Measurements from ENCODE around the gene CBLB. TPM values are rescaled to one million over a fixed set of nuclear protein-coding genes. Genes with fewer than 3 reads are reported as not detected.

The CBLB gene
- polyA plus RNA-seq, 4 donors: 8.8 to 29.8 (median 12.9) TPM

DNA sequence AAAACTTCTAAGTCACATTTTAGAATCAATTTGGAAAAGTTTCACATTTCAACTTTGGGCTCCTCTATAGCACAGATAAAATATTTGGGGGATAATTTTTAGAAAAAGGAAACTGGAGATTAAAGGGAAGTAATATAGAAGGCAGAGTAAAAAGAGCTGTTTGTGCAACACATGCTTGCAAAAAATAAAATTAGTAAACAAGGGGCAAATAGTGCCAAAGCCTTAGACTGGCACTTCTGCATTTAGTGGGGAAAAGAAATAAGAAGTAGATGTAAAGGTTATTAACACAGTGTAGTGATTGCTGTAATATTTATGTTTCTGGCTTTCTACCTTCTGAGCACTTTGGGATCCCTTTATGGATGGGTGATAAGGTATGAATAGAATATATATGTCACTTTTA is 246.6 kb downstream of the CBLB start:
- FAIRE-seq (no peak), DNase-seq (no peak)
- Histone ChIP-seq H3K36me3 (ENCODE audit: control insufficient read depth in 3 of 3, insufficient read depth in 2 of 3, low read depth in 1 of 3, low read length in 3 of 3) (no peaks in the 10 kb centered on the region), H3K27me3 (ENCODE audit: control insufficient read depth in 3 of 3, insufficient read depth in 3 of 3, low read length in 3 of 3) (no peaks in the 10 kb centered on the region), H3K4me3 (ENCODE audit: low read depth in 1 of 3, low read length in 3 of 3) (no peak overlapping the region), H3K27ac (ENCODE audit: low read depth in 1 of 3, low read length in 2 of 3) (no peak overlapping the region), H3K9me3 (ENCODE audit: control insufficient read depth in 2 of 2, insufficient read depth in 1 of 2, low read depth in 1 of 2, low read length in 1 of 2) (no peaks in the 10 kb centered on the region), H3K4me1 (ENCODE audit: control insufficient read depth in 3 of 3, insufficient read depth in 2 of 3, low read depth in 1 of 3, low read length in 2 of 3) (no peaks in the 10 kb centered on the region)

DNA sequence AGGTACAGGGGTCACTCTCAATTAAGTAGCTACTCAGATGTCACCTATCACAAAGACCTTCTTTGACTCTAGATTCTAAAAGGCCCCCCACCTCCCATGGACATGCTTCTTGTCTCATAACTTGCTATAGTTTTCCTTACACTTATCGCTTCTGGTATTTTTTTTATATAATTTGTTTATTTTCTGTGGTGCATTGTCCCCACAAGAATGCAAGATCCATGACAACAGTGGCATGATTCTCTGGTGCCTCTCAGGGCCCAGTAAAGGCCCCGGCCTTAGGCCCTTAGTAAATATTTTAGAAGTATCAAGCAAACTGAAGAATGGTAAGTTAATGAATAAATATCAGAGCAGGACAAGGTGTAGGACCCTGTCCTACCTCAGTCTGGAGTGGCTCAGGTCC is 248.6 kb downstream of the CBLB start:
- no peaks in the 10 kb centered on the region for H3K36me3 ChIP-seq (ENCODE audit: control insufficient read depth in 3 of 3, insufficient read depth in 2 of 3, low read depth in 1 of 3, low read length in 3 of 3)
- H3K27me3 ChIP-seq (ENCODE audit: control insufficient read depth in 3 of 3, insufficient read depth in 3 of 3, low read length in 3 of 3): no peaks in the 10 kb centered on the region
- no peak for FAIRE-seq
- WGBS, 3 donors: 74 to 85% (median 83%) methylated on average over 2 of the region's 2 CpGs
- no peaks in the 10 kb centered on the region for H3K9me3 ChIP-seq (ENCODE audit: control insufficient read depth in 2 of 2, insufficient read depth in 1 of 2, low read depth in 1 of 2, low read length in 1 of 2)
- no peak overlapping the region for H3K27ac ChIP-seq (ENCODE audit: low read depth in 1 of 3, low read length in 2 of 3)
- no peaks in the 10 kb centered on the region for H3K4me1 ChIP-seq (ENCODE audit: control insufficient read depth in 3 of 3, insufficient read depth in 2 of 3, low read depth in 1 of 3, low read length in 2 of 3)
- DNase-seq: no peak
- H3K4me3 ChIP-seq (ENCODE audit: low read depth in 1 of 3, low read length in 3 of 3): no peak overlapping the region

DNA sequence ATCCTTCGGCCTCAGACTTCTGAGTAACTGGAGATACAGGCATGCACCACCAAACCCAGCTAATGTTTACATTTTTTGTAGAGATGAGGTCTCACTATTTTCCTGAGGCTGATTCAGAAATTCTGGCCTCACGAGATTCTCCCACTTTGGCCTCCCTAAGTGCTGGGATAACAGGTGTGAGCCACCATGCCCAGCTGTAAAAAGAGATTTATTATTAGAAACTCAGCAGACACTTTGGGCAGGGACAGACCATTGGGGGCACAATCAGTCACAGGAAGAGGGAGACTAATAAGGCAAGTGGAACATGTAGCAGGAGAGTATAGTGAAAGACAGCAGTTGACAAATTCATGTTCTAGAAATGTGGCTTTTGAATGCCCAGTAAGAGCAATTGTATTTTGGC is 249.2 kb downstream of the CBLB start:
- Histone ChIP-seq H3K9me3 (ENCODE audit: control insufficient read depth in 2 of 2, insufficient read depth in 1 of 2, low read depth in 1 of 2, low read length in 1 of 2) (no peaks in the 10 kb centered on the region), H3K27me3 (ENCODE audit: control insufficient read depth in 3 of 3, insufficient read depth in 3 of 3, low read length in 3 of 3) (no peaks in the 10 kb centered on the region), H3K4me3 (ENCODE audit: low read depth in 1 of 3, low read length in 3 of 3) (no peak overlapping the region), H3K36me3 (ENCODE audit: control insufficient read depth in 3 of 3, insufficient read depth in 2 of 3, low read depth in 1 of 3, low read length in 3 of 3) (no peaks in the 10 kb centered on the region), H3K27ac (ENCODE audit: low read depth in 1 of 3, low read length in 2 of 3) (no peak overlapping the region), H3K4me1 (ENCODE audit: control insufficient read depth in 3 of 3, insufficient read depth in 2 of 3, low read depth in 1 of 3, low read length in 2 of 3) (no peaks in the 10 kb centered on the region)
- FAIRE-seq: no peak
- no peak for DNase-seq
- WGBS, 3 donors: 92 to 96% (median 94%) methylated on average over 2 of the region's 2 CpGs

DNA sequence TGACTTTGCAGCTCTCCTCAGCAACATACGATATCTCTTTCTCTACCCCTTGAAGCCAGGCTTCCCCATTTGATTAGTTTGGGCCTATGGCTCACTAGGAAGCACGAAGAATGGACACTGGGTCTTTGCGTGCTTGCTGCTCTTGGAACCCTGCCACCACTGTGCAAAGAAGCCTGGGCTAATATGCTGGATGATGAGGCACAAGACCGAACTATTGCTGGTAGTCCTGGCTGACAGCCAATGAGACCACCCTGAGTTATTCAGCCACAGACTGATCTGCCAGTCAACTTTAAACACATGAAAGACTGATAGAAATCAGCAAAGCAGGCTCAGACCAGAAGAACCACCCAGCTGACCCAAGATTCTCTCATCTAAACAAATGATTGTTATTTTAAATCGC is 250.3 kb downstream of the CBLB start:
- Histone ChIP-seq H3K27ac (ENCODE audit: low read depth in 1 of 3, low read length in 2 of 3) (no peak overlapping the region), H3K9me3 (ENCODE audit: control insufficient read depth in 2 of 2, insufficient read depth in 1 of 2, low read depth in 1 of 2, low read length in 1 of 2) (no peaks in the 10 kb centered on the region), H3K36me3 (ENCODE audit: control insufficient read depth in 3 of 3, insufficient read depth in 2 of 3, low read depth in 1 of 3, low read length in 3 of 3) (no peaks in the 10 kb centered on the region), H3K4me1 (ENCODE audit: control insufficient read depth in 3 of 3, insufficient read depth in 2 of 3, low read depth in 1 of 3, low read length in 2 of 3) (no peaks in the 10 kb centered on the region), H3K4me3 (ENCODE audit: low read depth in 1 of 3, low read length in 3 of 3) (no peak overlapping the region), H3K27me3 (ENCODE audit: control insufficient read depth in 3 of 3, insufficient read depth in 3 of 3, low read length in 3 of 3) (no peaks in the 10 kb centered on the region)
- FAIRE-seq (no peak), DNase-seq (no peak)
- 80 to 91% (median 90%) methylated on average over 5 of the region's 5 CpGs for WGBS, 3 donors

DNA sequence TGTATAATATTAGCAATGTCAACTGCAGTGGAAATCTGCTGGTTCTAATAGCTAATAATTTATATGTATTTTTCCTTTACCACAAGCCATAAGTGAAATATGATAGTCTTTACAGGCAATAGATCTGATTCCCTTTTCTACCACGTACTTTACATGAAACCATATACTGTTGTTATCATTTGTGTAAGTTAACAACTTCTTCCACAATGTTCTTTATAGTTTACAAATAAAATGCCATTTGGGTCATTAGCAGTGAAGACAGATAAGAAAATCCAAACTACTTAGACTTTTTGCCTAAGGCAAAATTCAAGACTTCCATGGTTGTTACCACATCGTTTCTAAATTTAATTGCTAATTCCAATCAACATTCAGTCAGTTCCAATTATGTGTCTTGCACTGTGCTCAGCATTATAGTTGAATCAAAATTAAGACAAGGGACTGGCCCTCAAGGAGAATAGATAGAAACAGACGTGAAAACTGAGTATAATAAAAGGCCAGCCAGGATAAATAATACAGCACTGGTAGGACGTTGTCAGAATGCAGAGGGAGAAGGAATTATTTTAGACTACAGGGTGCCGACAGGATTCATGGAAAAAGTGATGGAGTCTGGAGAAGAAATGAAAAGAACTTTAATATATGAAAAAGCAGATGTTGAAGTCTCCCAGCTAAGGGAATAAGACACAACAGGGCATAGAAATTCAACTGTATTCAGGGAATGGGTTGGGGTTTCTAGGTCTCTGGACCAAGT is 252.3 kb downstream of the CBLB start:
- H3K4me1 ChIP-seq (ENCODE audit: control insufficient read depth in 3 of 3, insufficient read depth in 2 of 3, low read depth in 1 of 3, low read length in 2 of 3): no peaks in the 10 kb centered on the region
- H3K4me3 ChIP-seq (ENCODE audit: low read depth in 1 of 3, low read length in 3 of 3): no peak overlapping the region
- 73 to 82% (median 82%) methylated on average over 5 of the region's 5 CpGs for WGBS, 3 donors
- H3K9me3 ChIP-seq (ENCODE audit: control insufficient read depth in 2 of 2, insufficient read depth in 1 of 2, low read depth in 1 of 2, low read length in 1 of 2): no peaks in the 10 kb centered on the region
- H3K27ac ChIP-seq (ENCODE audit: low read depth in 1 of 3, low read length in 2 of 3): no peak overlapping the region
- H3K36me3 ChIP-seq (ENCODE audit: control insufficient read depth in 3 of 3, insufficient read depth in 2 of 3, low read depth in 1 of 3, low read length in 3 of 3): no peaks in the 10 kb centered on the region
- H3K27me3 ChIP-seq (ENCODE audit: control insufficient read depth in 3 of 3, insufficient read depth in 3 of 3, low read length in 3 of 3): no peaks in the 10 kb centered on the region
- no peak for DNase-seq
- FAIRE-seq: no peak

DNA sequence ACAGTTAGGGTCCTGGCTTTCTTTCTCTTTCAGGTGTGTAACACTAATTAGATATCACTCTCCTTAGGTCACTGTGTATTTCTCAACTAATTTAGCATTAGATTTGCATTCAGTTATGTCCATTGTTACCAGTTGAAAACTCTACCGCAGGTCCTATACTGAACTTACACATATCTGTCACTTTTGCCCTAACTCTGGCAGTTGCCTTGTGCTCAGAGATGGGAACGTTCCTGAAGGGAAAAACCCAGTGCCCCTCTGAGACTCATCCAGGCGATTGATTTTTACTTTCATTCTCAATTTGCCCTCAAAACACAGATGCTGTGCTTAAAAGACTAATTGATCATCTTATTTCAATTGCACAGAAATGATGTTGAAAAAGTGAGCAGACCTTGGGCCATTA is 253.0 kb downstream of the CBLB start:
- FAIRE-seq (no peak), DNase-seq (no peak)
- WGBS, 3 donors: 86 to 94% (median 90%) methylated on average over 3 of the region's 3 CpGs
- no peaks in the 10 kb centered on the region for H3K9me3 ChIP-seq (ENCODE audit: control insufficient read depth in 2 of 2, insufficient read depth in 1 of 2, low read depth in 1 of 2, low read length in 1 of 2)
- no peak overlapping the region for H3K27ac ChIP-seq (ENCODE audit: low read depth in 1 of 3, low read length in 2 of 3)
- no peaks in the 10 kb centered on the region for H3K36me3 ChIP-seq (ENCODE audit: control insufficient read depth in 3 of 3, insufficient read depth in 2 of 3, low read depth in 1 of 3, low read length in 3 of 3)
- H3K4me3 ChIP-seq (ENCODE audit: low read depth in 1 of 3, low read length in 3 of 3): no peak overlapping the region
- no peaks in the 10 kb centered on the region for H3K27me3 ChIP-seq (ENCODE audit: control insufficient read depth in 3 of 3, insufficient read depth in 3 of 3, low read length in 3 of 3)
- H3K4me1 ChIP-seq (ENCODE audit: control insufficient read depth in 3 of 3, insufficient read depth in 2 of 3, low read depth in 1 of 3, low read length in 2 of 3): no peaks in the 10 kb centered on the region

DNA sequence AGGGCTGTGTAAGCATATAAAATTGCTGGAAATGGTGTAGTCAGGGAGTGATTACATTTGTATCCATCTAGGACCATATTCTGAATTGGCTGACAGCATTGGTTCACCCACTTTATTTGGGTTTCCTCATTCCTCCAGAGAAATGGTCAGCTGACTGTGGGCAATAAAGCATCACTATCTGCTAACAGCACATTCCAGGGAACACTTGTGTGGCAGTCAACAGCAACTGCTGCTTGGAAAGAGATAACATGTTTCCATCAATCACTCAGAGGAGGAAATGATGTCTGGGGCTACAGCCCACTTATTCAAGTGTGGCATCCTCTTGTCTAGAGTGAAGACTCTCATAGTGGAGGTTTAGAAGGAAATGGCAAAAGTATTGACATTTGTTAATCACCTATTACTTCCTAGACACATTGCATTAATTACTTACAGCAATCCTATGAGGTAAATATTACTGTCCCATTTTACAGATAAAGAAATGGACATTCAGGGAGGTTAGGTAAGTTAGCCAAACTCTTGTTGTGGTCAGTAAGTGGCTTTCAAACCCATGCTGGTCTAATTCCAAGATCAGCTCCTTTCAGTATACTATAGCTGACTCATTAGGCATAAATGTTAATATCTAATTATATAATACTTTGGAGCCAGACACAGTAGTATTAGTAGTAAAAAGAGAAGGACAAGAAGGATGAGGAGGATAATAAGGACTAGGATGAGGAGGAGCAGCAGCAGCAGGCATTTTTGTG is 254.4 kb downstream of the CBLB start:
- no peak overlapping the region for H3K4me3 ChIP-seq (ENCODE audit: low read depth in 1 of 3, low read length in 3 of 3)
- FAIRE-seq: no peak
- H3K36me3 ChIP-seq (ENCODE audit: control insufficient read depth in 3 of 3, insufficient read depth in 2 of 3, low read depth in 1 of 3, low read length in 3 of 3): no peaks in the 10 kb centered on the region
- H3K27ac ChIP-seq (ENCODE audit: low read depth in 1 of 3, low read length in 2 of 3): no peak overlapping the region
- no peaks in the 10 kb centered on the region for H3K4me1 ChIP-seq (ENCODE audit: control insufficient read depth in 3 of 3, insufficient read depth in 2 of 3, low read depth in 1 of 3, low read length in 2 of 3)
- no peaks in the 10 kb centered on the region for H3K9me3 ChIP-seq (ENCODE audit: control insufficient read depth in 2 of 2, insufficient read depth in 1 of 2, low read depth in 1 of 2, low read length in 1 of 2)
- DNase-seq: peak; percentile 8 to 35
- H3K27me3 ChIP-seq (ENCODE audit: control insufficient read depth in 3 of 3, insufficient read depth in 3 of 3, low read length in 3 of 3): no peaks in the 10 kb centered on the region

DNA sequence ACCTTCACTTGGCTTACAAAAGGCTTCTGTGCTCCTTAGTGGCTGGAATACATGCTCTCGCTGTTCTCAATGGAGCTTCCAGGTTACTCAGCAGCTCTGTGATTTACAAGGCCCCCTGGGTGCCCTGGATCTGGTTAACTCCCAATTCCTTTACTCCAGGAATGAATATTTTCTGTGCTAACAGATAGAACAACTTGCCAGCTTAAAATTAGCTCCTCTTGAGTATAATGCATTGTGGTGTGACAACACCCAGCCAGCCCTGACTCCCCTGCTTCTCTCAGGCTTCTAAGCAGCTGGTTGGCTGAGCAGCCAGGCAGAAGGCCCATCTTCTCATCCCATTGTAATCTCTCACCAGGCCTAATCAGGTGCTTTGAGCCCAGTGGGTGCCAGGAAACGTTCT is 255.7 kb downstream of the CBLB start:
- FAIRE-seq (no peak), DNase-seq (no peak)
- WGBS, 3 donors: 74 to 86% (median 83%) methylated on average over 2 of the region's 2 CpGs
- Histone ChIP-seq H3K4me1 (ENCODE audit: control insufficient read depth in 3 of 3, insufficient read depth in 2 of 3, low read depth in 1 of 3, low read length in 2 of 3) (no peaks in the 10 kb centered on the region), H3K36me3 (ENCODE audit: control insufficient read depth in 3 of 3, insufficient read depth in 2 of 3, low read depth in 1 of 3, low read length in 3 of 3) (no peaks in the 10 kb centered on the region), H3K27me3 (ENCODE audit: control insufficient read depth in 3 of 3, insufficient read depth in 3 of 3, low read length in 3 of 3) (no peaks in the 10 kb centered on the region), H3K4me3 (ENCODE audit: low read depth in 1 of 3, low read length in 3 of 3) (no peak overlapping the region), H3K9me3 (ENCODE audit: control insufficient read depth in 2 of 2, insufficient read depth in 1 of 2, low read depth in 1 of 2, low read length in 1 of 2) (no peaks in the 10 kb centered on the region), H3K27ac (ENCODE audit: low read depth in 1 of 3, low read length in 2 of 3) (no peak overlapping the region)

Measured in small intestine (tissue), 7 donors.